HG03097 (cell line): ENCODE measurements around the gene TMEM39A.

Source experiments
- ATAC-seq: cut with Tn5 transposase; IDR thresholded peaks from one replicate; pipeline ENCODE4 v1.9.1; 2021; ENCODE audit not compliant: unreplicated experiment, low FRiP score

Gene TMEM39A

DNA sequence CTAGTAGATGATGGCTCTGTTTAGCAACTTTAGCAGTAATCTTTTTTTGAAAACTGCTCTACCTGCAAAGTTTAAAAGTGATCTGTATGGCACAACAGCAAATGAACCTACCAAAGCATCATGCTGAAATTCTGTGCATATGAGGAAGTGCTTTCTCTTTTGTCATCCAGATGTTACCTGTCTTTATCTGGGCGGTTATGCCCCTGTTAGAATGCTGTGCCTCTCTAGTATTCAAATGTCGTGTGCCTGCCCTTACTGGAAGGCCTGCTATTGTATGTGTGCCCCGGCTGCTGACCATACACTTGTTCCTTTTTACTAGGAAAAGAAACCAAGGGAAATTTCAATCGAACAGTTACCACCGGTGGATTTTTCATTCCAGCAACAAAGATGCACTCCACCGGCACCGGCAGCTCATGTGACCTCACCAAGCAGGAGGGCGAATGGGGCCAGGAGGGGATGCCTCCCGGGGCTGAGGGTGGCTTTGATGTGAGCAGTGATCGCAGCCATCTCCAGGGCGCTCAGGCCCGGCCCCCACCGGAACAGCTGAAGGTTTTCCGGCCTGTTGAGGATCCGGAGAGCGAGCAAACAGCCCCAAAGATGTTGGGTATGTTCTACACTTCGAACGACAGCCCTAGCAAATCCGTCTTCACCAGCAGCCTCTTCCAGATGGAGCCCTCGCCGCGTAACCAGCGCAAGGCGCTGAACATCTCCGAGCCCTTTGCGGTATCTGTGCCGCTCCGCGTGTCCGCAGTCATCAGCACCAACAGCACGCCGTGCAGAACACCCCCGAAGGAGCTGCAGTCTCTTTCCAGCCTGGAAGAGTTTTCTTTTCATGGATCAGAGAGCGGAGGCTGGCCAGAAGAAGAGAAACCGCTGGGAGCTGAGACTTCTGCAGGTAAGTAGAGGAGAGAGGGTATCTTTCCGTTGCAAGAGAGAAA lies 61.6 kb downstream of the TMEM39A start:
- ATAC-seq = no peak

DNA sequence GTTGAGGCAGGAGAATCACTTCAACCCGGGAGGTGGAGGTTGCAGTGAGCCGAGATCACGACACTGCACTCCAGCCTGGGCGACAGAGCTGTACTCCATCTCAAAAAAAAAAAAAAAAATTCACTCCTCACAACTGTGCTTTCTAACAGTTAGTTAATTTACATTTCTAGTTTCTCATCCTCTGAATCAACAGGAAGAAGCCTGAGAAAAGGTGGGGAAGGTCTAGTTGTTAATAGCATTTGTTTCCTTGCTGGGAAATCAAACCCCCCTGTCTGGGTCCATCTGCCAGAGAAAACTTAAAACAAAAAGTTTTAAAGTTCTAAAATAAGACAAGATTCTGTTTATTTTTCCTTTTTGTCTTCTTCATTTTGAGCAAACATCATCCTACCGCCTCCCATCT lies 62.3 kb downstream of the TMEM39A start:
- ATAC-seq = no peak

DNA sequence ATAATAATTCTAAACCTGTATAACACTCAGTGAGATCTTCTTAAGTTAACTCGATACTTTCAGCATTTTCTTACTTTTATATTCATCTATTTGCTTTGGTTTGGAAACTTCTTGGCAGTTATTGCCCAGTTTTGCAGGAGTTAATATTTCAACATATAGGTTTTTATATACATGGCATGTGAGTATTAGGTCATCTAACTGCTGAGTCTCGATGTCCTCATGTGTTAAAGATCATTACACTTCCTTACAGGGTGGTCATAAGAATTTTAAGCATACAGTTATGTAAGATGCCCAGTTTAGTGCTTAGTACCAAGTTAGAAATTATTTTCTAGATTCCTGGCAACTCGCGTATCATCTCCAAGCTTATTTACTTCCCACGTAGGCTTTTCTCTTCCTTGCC lies 62.9 kb downstream of the TMEM39A start:
- no peak for ATAC-seq

DNA sequence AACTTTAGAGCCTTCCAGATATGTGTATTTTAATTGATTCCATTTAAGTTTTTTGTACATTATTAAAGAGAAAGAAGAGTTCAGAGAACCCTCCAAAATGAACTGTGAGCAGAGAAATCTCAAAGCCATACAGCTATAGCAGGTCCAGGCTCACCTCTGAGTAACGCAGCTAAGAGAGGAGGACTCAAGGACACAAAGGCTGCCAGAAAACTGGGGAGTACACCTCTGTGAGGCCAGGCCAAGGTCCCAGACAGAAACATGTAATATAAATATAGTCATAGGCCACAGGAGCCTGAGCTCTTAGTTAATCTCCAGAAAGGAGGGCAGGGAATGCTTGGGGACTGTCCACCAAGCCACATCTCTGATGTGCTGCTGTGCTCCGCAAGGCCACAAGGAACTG lies 66.5 kb downstream of the TMEM39A start:
- no peak for ATAC-seq

DNA sequence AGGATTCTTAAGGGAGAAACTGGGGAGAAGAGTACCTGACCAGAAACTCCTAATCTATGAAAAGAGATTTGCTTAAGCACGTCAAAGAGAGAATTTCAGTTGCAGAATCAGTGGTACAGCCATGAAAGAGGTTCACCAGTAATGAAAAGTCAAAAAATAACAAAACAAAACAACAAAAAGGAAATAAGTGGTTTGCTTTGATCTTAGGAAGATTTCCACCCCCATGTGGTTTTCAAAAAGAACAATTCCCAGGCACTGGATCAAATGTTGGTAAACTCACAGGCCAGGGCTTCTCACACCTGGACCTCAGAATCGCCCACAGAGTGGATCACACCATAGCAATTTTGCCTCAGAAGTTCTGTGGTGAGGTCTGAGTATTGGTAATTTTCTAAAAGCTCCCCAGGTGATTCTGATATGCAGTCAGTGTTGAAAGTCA lies 67.5 kb downstream of the TMEM39A start:
- peak; percentile 67 for ATAC-seq

DNA sequence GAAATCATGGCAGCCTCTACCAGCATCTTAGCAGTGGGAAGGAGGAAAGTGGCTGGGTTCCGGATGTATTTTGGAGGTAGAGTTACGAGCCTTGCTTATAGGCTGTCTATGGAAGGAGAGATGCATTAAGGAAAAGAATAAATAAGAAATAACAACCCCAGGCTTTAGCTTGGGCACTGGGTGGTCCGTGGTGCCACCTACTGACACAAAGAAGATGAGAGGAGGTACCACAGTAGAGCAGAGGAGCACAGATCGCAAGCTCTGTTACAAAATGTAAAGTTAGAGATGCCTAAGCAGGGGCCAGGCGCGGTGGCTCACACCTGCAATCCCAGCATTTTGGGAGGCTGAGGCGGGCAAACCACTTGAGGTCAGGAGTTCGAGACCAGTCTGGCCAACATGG lies 74.8 kb downstream of the TMEM39A start:
- ATAC-seq = no peak

DNA sequence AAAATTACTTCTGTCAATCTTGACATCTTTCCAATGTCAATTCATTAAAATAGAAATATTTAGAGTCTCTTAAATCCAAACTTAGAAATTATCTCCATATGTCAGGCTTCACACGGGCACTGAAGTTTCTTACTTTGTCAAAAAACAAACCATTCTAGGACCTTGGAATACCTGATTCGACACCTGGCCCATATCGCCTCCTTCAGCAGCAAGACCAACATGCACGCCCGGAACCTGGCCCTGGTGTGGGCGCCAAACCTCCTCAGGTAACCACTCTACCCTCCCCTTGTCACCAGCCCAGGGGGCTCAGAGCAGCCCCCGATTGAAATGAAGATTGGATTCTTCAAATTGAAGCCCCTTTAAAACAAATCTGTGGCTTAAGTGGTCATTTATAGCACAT lies 81.3 kb downstream of the TMEM39A start:
- no peak for ATAC-seq

DNA sequence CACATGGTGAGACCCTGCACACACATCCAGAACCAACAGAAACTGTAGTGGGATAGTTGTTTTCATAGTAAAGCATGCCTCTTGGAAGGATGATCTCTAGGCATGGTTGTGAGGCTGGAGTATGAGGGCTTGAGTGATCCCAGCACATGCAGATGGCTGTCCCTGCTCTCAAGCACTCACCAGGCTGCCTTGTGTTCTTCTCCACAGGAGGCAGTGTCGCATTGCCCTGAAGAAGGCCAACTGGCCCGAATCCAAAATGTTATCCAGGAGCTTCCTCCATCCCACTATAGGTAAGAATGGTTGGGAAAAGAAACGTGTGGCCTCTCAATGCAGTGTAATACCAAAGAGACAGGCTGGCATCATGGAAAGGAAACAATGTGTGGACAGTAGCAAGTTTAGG lies 82.7 kb downstream of the TMEM39A start:
- no peak for ATAC-seq
